Measurements from ENCODE around the gene ACAN. TPM values are rescaled to one million over a fixed set of nuclear protein-coding genes. Genes with fewer than 3 reads are reported as not detected.

The ACAN gene
- 1.4 TPM for total RNA-seq
- long read RNA-seq: 0 reads

DNA sequence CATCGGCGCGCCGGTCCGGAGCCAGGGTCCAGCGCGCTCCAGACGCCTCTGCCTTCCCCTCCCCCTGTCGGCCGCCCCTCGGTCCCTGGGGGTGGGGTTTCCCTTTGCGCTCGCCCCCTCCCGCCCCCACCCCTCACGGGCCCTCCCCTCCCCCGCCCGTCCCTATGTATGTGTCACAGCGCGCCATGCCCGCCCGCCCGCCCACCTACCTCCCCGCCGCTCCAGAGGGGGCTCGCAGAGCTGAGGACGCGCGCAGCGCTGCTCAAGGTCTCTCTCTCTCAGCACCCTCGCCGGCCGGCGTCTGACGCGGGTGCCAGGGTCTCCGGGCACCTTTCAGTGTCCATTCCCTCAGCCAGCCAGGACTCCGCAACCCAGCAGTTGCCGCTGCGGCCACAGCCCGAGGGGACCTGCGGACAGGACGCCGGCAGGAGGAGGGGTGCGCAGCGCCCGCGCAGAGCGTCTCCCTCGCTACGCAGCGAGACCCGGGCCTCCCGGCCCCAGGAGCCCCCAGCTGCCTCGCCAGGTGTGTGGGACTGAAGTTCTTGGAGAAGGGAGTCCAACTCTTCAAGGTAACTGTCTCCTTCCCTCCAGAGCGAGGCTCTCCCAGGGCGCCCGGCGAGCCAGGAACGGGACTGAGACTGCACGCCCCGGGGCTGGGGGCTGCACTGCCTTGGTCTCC lies at the start of gene ACAN:
TSS of gene ACAN (plus strand) at position 196 of the 679 bp plus-strand sequence. CDS start 32,771 bp downstream, outside the sequence.
- DNase-seq (ENCODE audit: low spot score): no peak

DNA sequence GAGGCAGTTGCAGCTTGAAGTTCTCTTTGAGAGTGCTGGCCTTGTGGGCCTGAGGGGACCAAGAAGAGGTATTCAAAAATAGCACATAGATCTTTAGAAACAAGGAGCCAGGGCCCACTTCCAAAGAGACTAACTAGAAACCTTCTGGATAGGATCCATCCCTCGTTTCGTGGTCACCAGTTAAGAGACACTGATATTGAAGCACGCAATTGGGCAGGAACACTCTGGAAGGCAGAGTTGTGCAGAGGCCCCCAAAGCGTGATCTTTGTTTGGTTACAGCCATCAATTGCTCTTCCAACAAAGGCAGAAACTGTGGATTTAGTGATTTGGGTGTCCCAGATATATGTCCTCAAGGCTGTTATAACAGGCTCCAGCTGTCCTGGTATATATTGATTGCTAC lies 46.7 kb upstream of the ACAN start:
- DNase-seq (ENCODE audit: low spot score): no peak

DNA sequence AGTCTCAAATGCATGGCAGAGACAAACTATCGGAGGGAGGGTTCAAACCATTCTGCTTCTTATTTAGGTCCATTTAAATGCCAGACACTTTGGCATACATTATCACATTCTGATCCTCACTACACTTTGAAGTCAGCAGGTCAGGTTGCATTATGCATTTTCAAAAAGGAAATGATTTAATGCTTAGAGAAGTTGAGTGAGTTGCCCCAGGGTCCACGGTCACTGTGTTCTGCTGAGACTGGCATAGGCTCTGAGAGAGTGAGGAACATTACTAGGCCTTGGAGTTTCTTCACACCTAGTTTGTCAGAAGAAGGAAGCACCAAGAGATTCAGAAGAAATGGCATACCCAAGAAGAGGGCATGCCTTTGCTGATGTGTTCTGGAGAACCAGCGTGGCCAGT lies 46.3 kb upstream of the ACAN start:
- no peak for DNase-seq (ENCODE audit: low spot score)

DNA sequence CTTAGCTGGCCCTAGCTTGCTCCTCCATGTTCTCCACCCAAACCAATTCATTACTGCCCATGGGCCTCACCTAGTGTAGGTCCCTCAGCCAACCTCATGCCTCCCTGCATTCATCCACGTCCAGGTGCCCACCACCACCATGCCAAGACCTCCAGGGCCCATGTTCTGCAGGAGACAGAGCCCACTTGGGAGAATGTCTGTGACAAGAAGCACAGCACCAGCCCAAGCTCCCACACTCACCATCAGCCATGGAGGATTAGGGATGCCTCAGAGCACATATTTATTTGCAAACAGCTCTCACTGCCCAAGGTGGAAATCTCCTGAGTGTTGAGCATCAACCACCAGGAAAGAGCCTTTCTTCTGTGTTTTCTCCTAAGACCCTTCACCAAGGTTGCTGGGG lies 43.4 kb upstream of the ACAN start:
- DNase-seq (ENCODE audit: low spot score): peak; percentile 57

DNA sequence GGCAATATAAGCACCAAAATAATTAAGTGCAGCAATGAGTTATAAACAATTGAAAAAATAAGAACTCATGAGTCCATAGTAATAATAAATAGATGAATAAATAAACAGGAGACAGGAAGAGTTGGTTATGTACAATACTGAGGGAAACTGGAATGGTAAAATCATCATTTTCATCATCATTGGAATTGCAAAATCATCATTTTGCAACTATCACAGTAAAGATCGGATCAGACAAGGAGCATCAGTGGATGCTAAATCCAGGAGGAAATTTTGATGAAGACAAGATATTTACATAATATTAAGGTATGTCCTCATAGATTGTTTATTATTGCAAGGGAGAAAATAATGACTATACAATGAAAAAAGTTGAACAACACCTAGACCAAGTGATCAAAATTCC lies 38.8 kb upstream of the ACAN start:
- no peak for DNase-seq (ENCODE audit: low spot score)

GRCh38 chr15:88765212-88765611 lies 38.0 kb upstream of the ACAN start:
- no peak for DNase-seq (ENCODE audit: low spot score)

GRCh38 chr15:88769161-88769971 lies 33.9 kb upstream of the ACAN start:
- peak; percentile 85 for DNase-seq (ENCODE audit: low spot score)

GRCh38 chr15:88775776-88776175 lies 27.5 kb upstream of the ACAN start:
- no peak for DNase-seq (ENCODE audit: low spot score)

- DNase-seq (ENCODE audit: low spot score): peak; percentile 11
Observed at GRCh38 chr15:88776646-88777045, 26.6 kb upstream of the ACAN start.

GRCh38 chr15:88779944-88780343 lies 23.3 kb upstream of the ACAN start:
- no peak for DNase-seq (ENCODE audit: low spot score)

GRCh38 chr15:88782465-88782864 lies 20.8 kb upstream of the ACAN start:
- peak; percentile 53 for DNase-seq (ENCODE audit: low spot score)

DNA sequence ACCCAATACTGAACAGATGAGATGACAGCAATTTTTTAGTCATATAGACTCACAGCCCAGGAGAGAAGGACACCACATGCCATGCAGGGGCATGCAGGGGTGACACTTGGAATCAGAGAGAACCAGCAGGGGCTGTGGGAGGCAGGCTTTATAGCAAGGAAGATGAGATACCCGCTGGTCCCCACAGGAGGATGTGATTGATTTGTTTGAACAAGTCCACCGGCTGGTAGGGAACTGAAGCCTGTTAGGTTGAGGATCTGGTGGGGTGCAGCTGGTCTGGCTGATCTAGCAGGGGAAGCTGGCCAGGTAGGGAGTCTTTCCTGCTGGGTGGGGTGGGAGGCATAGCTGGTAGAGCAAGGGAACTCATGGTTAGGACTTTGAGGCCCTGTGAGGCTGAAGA lies 18.0 kb upstream of the ACAN start:
- no peak for DNase-seq (ENCODE audit: low spot score)

- DNase-seq (ENCODE audit: low spot score): no peak
Observed at GRCh38 chr15:88788036-88788435, 15.2 kb upstream of the ACAN start.

DNA sequence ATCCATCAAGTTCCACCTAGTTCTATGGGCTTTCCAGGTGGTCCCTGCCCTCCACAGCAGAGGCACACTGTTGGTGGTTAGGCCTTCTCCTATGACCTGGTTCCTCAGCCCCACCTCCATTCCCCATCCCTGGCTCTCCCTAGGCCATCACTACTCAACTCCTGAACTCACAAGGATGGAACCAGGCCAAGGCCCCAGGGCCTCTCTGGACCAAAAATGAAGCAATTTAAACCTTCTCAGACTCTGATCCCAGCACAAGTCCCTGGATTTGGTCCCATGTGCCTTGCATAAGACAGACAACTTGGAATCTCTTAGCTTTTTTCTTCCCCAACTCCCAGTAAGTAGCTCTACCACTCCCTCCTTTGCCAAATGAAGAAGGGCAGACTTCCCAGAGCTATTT lies 14.4 kb upstream of the ACAN start:
- no peak for DNase-seq (ENCODE audit: low spot score)

DNA sequence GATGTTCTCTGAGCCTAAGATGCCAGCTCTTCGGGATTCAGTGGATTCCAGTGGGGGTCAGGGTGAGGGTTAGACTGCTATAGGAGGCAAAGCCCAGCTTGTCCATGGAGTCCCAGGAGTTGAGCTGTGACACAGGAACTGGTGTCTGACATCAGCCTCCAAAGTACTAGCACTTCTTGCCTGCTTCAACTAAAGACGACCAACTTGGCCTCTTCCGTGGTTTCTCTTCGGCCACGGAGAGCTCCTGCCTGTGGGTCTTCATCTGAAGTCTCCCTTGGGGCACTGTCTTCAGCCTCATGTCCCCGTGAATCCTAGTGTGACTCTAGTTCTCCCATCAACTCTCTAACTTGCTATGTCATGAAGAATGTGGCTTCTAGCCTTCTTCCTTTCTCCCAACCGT lies 12.8 kb upstream of the ACAN start:
- peak; percentile 71 for DNase-seq (ENCODE audit: low spot score)

DNA sequence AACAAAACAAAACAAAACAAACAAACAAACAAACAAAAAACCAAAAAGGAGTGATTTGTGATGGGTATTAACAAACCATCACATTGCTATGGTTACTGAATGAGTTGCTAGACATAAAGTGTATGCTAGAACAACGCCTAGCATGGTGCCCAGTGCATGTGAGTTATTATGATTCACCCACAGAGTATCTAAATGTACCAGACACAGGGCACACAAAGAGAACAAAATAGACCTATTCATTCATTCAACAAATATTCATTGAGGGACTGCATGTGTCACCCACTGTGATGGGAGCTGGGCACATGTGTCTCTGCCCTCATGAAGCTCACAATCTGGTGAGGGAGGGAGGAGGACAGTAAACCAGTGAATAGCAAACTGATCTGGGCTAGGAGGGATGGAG lies 11.6 kb upstream of the ACAN start:
- no peak for DNase-seq (ENCODE audit: low spot score)

GRCh38 chr15:88792342-88793282 lies 10.6 kb upstream of the ACAN start:
- peak; percentile 67 for DNase-seq (ENCODE audit: low spot score)

DNA sequence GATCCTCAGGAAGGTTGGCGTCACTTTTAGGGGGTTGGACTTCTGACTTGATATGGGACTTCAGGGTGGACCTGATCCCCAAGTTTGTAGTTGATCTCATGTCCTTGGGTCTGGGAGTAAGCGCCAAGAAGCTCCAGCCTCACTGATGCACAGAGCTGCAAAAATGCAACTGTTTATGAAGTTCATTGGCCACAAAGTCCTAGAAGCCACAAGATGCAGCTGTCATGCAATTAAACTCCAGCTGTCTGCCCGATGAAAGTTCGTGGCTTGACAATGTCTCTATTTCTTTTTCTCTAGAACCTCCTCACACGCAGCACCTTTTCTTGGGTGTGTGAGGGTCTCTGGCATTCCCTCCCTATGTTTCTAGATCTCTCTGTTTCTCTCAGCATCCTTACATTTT lies 9.2 kb upstream of the ACAN start:
- DNase-seq (ENCODE audit: low spot score): no peak

DNA sequence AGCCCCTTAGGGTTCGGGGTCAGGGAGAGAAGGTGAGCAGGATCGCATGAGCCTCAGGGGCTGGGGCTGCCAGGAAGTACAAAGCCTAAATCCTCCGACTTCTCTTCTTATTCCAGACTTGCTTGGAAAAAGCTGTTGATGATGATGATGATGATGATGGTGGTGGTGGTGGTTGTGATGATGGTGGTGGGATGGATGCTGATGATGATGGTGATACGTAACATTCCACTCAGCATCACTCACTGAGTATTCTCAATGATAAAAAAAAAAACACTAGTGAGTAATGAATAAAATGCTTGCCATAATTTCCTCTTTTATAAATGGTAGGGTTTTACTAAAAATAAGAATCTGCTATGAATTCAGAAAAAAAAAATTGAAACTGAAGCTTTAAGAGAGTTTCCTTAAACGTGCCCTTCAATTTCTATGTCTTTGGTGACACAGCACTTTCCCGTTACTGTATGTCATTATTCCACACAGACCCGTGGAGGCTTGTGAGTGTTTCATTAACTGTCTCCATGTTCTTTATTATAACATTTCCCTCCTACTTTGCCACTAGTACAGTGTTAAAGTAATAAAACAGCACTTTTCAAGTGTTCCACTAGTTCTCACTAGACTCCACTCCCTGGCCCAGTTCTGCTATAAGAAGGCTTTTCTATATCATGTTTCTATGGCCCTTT lies 5.4 kb upstream of the ACAN start:
- DNase-seq (ENCODE audit: low spot score): peak; percentile 20

GRCh38 chr15:88799341-88799740 lies 3.9 kb upstream of the ACAN start:
- DNase-seq (ENCODE audit: low spot score): peak; percentile 82

DNA sequence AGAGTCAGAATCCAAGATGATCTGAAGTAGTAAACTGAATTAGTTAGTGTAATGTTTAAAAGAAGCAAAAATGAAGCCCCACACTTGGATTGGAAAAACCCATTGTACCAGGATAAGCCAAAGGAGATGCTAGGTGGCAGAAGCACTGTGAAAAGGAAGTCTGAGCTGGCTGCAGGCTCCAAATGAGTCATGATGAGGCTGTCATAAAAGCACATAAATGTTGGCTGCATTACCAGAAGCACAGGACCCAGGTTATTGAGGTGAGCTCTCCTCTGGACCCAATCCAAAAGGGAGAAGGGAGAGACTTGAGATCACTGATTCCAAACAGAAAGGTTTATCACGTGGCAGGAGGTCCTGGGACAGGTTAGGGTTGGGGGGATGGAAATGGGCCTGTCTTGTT lies 3.2 kb upstream of the ACAN start:
- peak; percentile 14 for DNase-seq (ENCODE audit: low spot score)

Measured in mesenteric fat pad (tissue), 1 donor.